GM19324 (cell line): ENCODE results near the gene CACNA2D2.

Experiments used
- ATAC-seq: cut with Tn5 transposase; IDR thresholded peaks from one replicate; pipeline ENCODE4 v1.9.1; 2021; ENCODE audit warnings: mild to moderate bottlenecking, moderate library complexity; ENCODE audit not compliant: unreplicated experiment, low FRiP score

CACNA2D2 gene

DNA sequence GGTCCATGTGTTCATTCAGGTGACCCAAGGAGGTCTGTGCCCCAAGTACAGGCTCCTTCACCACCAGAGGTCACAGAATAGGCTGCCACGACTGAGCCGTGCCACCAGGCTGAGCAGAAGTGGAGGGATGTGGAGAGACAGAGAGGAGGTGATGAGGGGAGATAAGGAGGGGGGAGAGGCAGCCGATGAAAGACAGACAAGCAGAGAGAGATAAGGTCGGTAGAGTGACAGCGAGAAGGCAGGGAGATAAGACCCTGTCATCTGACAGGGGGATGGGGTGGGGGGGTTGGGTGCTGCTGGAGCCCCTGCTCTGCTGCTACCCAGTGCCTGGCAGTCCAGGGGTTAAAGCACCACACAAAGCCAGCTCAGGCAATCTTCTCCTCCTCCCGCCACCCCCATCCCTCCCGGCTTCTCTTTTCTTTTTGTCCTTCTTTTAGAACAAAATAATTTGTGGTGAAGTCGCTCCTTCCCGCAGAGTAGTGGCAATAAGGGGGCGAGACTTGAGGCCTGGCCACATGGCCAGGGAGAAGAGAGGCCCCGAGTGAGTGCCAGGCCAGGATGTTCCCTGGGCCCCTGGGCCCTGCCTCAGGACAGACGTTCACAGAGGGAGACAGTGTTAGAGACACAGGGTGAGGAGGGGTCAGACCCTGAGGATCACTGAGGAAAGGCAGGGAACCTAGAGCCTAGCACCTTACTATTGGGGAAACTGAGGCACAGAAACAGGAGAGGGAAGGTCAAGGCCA lies 67.9 kb downstream of the CACNA2D2 start:
- ATAC-seq: no peak

DNA sequence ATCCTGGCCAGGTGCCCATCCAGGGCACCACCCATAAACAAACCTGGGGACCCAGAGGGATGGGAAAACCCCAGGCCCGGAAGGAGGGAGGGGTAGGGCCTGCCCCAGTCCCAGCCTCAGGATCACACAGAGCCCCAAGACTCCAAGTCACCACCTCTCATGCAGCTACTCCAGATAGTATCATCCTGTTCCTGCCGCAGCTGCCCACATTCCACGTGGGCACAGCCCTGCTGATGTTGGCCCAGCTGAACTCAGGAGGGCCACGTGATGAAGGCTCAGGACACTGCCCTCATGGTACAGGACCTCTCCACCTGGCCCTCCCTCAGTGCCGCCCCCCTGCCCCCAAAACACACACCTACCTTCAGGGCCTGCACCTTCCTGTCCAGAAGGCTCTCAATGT lies 69.5 kb downstream of the CACNA2D2 start:
- no peak for ATAC-seq

DNA sequence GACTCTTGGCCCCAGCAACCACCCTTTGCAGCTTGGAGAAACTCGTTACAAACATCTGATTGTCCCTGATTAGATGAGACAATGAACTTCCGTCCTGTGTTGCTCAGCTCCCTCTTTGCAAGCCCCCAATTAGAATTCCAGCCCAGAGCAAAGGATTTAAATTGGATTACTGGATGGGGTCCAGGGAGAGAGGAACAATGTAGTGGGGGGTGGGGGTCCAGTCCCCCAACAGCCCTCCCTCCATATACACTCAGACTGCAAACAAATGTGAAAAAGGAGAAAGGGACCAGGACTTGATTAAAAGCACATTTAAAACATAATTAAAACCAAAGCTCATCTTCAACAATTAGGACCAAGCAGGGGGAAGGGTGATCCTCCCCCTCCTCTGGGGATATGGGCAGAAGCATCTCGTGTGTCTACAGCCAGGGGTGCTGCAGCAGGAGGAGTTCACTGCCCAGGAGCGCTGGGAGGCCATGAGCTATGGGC lies 72.4 kb downstream of the CACNA2D2 start:
- ATAC-seq: no peak

- no peak for ATAC-seq
Measured at GRCh38 chr3:50430191-50430590, 73.2 kb downstream of the CACNA2D2 start.

- no peak for ATAC-seq
Measured at GRCh38 chr3:50428007-50428633, 75.3 kb downstream of the CACNA2D2 start.

DNA sequence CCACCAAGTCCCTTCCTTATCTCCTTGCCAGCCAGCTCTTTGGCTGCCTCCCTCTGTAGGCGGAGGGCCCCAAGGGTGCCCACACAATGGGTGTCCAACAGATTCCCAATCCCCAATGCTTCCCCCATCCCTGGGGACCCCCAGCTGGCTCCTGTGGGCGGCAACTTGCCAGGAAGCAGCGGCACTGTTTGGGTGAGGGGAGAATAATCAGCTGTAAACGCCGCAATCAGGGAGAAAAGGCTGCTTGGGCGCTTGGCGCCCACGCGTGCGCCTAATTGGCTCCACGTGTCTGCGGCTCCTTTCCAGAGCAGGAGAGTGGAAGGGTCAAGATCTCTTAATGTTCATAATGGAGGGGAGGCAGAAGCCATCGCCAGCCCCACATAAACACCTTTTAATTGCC lies 76.2 kb downstream of the CACNA2D2 start:
- ATAC-seq: no peak

DNA sequence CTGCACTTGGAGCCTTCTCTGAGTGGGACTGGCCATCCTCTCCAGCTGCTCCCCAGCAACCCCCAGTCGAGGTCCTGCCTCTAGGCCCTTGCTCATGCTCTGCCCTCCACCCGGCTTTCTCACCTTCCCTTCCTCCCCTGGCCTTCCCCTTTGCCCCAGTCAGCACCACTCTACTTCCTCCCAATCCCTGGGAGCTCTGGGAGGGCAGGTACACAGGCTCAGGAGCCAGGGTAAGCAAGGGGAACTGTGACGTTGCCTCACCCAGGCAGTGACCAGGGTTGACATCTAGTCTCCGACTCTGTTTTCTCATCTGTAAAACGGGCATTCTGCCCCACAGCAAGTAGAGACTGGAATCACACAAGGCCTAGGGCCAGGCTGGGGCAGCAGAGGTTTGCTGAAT lies 77.5 kb downstream of the CACNA2D2 start:
- no peak for ATAC-seq

DNA sequence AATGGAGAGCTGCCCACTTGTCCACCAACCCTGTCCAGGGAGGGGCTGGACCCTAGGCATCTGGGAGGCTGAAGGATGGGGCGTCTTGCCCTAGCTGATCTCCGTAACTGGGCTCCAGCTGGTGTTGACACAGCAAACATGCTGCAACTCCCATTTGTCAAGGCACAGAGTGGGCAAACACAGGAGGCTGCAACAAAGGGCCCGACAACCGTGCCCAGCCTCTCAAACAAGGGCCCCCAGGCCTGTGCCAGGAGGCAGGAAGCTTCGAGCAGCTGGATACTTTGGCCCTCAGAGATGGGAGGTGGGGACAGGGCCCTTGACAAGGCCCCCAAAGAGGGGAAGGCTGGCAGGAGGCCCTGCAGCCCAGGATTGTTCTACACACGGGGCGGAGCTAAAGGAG lies 79.9 kb downstream of the CACNA2D2 start:
- ATAC-seq: no peak

GRCh38 chr3:50422153-50422552 lies 81.3 kb downstream of the CACNA2D2 start:
- no peak for ATAC-seq

- no peak for ATAC-seq
Measured at GRCh38 chr3:50419595-50420370, 83.7 kb downstream of the CACNA2D2 start.

DNA sequence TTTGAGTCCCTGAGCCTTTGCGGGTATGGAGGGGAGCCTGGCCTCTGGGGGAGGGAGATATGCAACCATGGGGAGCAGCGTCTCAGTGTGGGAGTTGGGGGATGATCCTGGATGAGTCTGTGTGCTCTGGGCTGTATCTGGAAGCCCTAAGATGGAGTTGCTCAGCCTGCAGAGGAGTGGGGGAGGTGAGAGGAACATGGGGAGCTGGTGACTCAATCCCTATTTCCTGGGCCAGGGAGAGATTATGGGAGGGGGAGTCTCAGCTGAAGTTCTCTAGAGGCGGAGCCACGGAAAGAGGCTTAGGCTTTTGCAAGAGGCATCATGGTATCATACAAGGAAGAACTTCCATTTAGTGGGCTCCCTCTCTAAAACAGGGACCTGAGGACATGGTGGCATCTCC lies 84.6 kb downstream of the CACNA2D2 start:
- ATAC-seq: no peak

- ATAC-seq: no peak
Measured at GRCh38 chr3:50417637-50418033, 85.8 kb downstream of the CACNA2D2 start.

- ATAC-seq: no peak
Measured at GRCh38 chr3:50416736-50417636, 86.4 kb downstream of the CACNA2D2 start.

- ATAC-seq: no peak
Measured at GRCh38 chr3:50415816-50416215, 87.6 kb downstream of the CACNA2D2 start.

DNA sequence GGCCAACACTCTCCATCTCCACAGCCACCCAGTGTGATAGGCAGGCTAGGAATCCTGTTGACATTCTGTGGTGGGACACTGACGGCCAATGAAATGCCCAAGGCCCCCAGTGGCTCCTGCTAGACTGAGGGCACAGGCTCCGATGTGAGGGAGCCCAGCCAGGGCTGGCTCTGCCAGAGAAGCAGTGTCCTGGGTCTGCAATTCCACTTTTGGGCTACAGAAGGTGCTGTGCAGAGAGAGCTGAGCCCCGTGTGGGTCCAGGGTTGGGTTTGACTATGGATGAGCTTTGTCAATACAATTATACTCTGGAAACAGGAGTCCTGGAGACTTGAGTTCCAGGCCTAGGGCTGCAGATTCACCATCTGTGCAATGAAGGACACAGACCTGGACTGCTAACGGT lies 88.4 kb downstream of the CACNA2D2 start:
- ATAC-seq: no peak

DNA sequence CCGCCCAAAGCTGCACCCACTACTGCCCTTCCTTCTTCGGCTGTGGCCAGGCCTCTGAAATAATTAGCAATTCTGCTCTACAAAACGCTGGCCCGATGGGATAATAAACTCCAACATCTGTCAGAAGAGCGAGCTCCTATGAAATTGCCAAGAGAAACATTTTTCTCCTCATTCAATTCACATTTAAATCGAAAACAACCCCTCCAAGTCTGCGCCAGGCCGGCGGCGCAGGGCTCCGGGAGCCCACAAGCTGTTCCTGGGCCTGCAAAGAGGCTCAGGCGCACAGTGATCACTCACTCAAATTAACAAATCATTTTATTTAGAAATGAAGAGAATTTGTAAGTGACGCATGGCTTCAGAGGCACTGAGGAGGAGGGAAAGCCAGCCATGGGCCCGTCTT lies 88.8 kb downstream of the CACNA2D2 start:
- ATAC-seq: no peak

DNA sequence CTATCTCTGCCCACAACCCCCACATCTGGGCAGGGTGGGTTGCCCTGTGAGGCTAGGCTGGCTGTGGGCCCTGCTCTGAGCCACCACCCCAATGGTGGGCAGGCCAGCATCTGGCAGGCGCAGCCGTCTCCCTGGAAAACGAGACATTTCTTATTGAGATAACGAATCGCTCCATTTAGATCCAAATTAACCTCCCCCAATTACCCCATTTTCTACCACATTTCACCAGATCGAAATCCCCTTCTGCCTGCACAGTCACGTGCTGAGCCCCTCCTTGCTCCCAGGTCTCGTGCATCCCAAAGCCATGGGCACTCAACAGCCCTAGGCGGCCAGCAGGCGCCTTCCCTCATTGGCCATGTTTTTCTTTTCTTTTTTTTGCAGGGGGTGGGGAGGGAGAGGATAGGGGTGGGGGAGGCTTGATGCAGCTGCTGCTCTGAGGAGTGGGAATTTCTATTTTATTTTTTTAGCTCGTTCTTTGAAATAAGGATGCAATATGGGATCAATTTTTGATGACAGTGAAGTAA lies 91.1 kb downstream of the CACNA2D2 start:
- no peak for ATAC-seq

DNA sequence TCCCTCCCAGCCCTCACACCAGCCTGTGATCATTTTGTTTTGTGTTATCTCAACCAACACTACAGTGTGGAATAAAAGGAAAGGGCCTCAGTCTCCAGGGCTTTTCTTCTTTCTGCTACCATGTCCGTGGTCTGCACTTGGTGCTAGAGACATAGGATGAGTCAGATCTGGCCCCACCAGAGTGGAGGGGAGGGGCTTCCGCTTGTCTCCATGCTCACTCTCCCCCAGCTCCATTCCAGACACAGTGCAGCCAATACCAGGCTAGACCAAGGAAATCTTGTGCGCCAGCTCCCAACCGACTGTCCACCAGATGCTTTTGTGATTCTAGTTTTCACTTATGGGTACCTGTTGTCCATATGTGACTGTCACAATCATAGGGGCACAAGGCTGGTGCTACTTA lies 92.2 kb downstream of the CACNA2D2 start:
- ATAC-seq: no peak

GRCh38 chr3:50410608-50411139 lies 92.8 kb downstream of the CACNA2D2 start:
- ATAC-seq: no peak

- no peak for ATAC-seq
Measured at GRCh38 chr3:50410185-50410584, 93.2 kb downstream of the CACNA2D2 start.
